ENCODE measurements around the gene BET1. TPM values are rescaled to one million over a fixed set of nuclear protein-coding genes. Genes with fewer than 3 reads are reported as not detected.

BET1 gene
- polyA plus RNA-seq, 1 donor: 23.4 TPM

GRCh38 chr7:94011714-94012353 lies 7.7 kb upstream of the BET1 start:
- no peak for DNase-seq

- no peak for DNase-seq
Observed at GRCh38 chr7:94008537-94008936, 4.4 kb upstream of the BET1 start.

DNA sequence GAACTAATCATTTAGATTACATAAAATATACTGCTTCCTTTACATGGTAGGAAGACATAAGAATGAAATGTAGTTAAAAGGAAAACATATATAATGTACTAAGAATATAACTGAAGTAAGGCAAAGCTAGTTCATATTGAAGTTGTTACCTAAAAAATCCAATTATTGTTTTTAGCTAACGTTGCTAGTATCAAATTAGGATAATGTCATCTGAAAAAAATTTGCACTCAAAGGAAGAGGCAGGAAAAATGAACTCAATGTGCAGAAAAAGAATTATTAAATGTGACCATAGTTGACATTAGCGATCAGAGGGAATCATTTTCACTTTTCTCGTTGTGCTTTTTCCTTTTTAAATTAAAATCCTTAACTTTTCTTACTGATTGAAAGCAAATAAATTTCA lies 1.6 kb upstream of the BET1 start:
- no peak for DNase-seq

- DNase-seq: no peak
Observed at GRCh38 chr7:94003446-94004023, 620 bp downstream of the BET1 start.

DNA sequence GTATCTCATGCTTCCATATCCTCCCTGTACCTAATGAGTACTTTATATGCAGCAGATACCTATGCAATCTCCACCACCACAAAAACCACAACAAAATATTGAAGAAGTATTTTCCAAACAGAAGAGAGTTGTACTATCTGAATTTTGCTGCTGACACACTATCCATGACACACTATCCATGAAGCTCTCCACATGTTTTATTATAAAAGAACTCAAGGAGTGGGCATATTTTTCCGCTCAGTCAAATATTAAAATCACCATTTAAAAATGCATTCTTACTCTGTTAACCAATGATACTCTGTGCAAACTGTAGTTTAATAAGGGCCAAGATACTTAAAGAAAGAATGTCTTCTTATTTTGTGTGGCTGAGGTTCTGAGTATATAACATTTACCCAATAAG lies 2.8 kb downstream of the BET1 start:
- no peak for DNase-seq

GRCh38 chr7:93997868-93998267 lies 6.3 kb downstream of the BET1 start:
- DNase-seq: no peak

DNA sequence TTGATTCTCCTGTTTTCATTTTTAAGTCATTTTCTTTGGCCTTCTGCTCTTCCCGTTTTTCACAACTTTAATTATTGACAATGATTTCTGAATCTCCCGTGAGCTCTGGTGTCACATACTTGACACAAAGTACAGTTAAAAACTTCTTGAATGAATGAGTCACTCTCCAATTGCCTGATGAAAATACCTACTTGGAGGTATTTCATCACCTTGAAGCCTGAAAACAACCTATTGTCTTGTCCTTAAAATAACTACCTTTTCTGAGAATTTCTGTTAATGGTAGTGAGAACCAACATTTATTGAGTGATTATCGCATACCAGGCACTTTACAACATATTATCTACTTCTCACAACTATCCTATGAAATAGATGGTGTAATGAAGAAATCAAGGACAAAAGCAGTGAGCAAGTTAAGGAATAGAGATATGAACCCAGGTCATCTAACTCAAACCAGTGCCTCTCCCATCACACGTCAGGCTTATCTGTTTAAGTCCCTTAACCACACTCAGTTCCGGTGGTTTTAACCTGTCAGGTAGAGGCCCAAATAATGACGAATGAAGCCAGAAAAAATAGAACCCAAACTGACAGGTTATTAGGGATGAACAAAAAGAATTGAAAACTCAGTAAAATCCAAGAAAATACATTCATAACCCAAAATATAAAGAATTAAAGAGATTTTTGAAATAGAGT lies 11.6 kb downstream of the BET1 start:
- DNase-seq: no peak

- no peak for DNase-seq
Observed at GRCh38 chr7:93987297-93987696, 16.9 kb downstream of the BET1 start.

DNA sequence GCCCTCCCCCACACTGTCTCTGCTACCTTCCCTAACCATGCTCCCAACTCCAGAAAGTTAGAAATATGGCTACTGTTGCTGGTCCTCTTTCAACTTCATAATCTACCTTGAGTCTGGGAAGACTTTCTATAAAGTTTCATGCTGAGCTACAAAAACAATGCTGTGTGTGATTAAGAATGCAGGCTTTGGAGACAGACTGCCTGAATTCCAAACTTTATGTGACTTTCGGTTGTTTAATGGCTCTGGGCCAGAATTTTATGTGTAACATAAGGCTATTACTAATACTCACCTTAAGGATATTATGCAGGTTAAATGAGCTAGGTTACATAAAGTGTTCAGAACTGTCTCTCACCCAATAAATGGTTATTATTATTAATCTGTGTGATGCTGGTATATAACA lies 19.1 kb downstream of the BET1 start:
- DNase-seq: no peak

DNA sequence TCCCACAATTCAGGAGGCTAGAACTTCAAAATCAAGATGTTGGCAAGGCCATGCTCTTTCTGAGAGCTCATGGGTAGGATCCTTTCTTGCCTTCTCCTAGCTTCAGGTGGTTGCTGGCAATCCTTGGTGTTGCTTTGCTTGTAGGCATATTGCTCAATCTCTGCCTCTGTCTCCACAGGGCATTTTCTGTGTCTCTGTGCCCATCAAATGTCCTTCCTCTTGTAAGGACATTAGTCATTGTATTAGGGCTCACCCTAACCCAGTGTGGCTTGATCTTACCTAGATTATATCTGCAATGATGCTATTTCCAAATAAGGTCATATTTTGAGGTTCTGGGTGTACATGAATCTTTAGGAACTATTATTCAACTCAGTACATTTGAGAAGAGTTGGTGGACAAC lies 20.1 kb downstream of the BET1 start:
- no peak for DNase-seq

DNA sequence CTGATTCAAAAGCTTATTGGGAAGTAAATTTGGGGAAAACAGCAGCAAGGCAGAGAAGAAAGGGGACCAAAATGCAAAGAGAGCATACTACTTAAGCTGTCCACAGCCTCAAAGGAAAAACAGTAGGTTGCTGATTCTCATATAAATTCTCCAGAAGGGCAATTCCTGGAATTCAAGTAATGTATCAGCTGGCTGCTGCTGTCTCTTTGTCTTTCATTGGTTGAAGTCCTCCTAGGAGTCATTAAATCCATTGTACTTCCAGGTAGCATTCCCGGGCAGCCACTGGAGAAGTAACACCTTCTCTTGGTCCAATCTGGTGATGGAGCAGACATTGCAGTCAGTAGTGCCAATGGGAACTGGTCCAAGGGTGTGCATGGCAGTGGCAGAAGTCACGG lies 22.7 kb downstream of the BET1 start:
- no peak for DNase-seq

DNA sequence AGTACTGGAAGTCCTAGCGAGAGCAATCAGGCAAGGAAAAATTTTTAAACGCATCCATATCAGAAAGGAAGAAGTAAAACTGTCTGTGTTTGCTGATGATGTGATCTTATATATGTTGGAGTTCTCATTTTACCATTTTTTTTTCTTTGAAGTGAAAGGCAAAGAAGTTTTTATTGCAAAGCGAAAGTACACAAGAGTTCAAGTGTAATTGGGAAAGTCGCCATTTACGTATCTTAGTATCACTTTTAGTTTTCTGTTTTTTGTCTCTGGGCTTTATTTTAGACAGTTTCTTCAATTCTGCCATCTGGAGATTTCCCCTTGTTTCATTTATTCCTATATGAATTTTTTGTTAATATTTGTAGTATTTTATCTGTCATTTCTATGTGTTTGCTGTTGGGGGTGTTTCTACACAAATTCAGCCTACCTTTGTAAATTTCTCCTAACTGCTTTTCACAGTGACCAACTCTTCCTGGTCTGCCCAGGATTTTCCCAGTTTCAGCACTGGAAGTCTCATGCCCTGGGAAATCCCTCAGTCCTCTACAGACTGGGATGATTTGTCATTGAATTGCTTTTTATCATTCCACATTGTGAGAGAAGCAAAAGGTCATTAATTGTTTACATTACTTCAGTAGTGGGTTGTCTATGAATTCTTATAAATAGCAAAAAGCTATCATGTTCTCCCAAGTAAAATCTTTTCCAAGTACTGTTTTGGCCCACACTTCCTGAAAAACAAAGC lies 23.2 kb downstream of the BET1 start:
- no peak for DNase-seq

DNA sequence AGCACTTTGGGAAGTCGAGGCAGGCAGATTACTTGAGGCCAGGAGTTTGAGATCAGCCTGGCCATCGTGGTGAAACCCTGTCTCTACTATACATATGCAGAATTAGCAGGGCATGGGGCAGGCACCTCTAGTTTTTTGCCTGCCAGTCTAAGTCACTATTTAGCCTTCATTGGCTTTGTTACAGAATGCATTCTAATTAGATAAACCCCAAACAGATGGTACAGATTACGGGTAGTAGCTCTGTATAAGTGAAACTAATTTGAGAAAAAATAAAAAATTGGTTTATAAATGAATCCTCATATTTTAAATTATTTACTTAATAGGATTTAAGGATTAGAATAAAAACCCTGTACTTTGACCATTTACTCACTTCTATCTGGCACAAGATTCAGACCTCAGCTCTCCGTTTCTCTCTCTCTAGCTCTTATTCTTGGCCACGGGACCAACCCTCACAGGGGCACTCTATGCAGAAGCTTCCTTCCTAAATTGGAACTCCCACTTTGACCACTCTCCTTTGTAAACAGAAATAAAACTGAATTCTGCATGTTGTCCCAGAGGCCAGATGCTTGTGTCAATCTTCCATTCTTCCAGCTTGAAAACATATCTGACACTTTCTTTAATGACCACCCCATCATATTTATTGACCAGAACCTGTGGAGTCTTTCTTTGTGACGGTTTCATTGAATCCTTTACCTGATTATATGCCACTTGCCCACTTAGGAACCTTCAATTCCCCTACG lies 26.8 kb downstream of the BET1 start:
- no peak for DNase-seq

GRCh38 chr7:93973134-93973533 lies 31.0 kb downstream of the BET1 start:
- no peak for DNase-seq

- no peak for DNase-seq
Observed at GRCh38 chr7:93972029-93972725, 32.0 kb downstream of the BET1 start.

- no peak for DNase-seq
Observed at GRCh38 chr7:93968911-93969620, 35.1 kb downstream of the BET1 start.

DNA sequence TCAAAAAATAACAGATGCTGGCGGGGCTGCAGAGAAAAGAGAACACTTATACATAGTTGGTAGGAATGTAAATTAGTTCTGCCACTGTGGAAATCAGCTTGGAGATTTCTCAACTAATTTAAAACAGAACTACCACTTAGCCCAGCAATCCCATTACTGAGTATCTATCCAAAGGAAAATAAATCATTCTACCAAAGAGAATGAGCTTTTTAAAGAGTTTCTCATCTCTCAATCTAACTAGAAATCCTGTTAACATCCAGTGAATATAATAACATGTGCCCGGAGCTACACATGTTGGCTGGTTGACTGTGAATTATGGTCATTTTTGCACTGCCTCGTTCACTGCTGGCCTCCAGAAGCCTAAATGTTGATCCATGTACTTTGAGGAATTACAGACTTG lies 39.3 kb downstream of the BET1 start:
- DNase-seq: no peak

DNA sequence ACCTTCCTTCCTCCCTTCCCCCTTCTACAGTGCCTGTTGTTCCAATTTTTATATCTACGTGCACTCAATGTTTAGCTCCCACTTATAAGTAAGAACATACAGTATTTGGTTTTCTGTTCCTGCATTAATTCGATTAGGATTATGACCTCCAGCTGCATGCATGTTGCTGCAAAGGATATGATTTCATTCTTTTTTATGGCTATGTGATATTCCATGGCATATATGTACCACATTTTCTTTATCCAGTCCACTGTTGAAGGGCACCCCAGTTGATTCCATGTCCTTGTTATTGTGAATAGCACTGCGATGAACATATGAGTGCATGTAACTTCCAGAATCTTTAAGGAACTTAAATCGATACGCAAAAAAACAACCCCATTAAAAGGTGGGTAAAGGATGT lies 39.9 kb downstream of the BET1 start:
- no peak for DNase-seq

- DNase-seq: no peak
Observed at GRCh38 chr7:93960986-93961385, 43.2 kb downstream of the BET1 start.

- no peak for DNase-seq
Observed at GRCh38 chr7:93958651-93959050, 45.5 kb downstream of the BET1 start.

- DNase-seq: no peak
Observed at GRCh38 chr7:93958216-93958615, 45.9 kb downstream of the BET1 start.

DNA sequence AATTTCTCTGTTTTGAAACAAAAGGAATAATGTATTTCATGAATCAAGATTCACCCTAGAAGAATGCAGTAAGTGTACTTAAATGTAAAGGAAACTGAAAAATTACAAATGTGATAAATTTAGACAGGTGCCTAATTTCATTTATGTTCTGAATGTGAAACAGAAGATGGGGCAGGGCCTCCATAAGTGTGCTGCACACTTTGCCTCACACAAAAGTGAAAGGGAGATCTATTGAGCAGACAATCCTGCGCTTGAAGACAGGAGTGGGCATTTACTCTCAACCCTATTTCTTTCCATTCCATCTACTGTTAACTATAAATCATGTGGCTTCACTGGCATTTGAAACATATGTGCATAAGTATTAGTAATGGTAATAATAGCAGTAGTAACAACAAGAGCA lies 46.4 kb downstream of the BET1 start:
- DNase-seq: no peak
